ENCODE results near the gene MLYCD.

The MLYCD gene

GRCh38 chr16:83898463-83899271, at the start of gene MLYCD:
MLYCD (plus strand) TSS chr16:83899115; CDS start chr16:83899145, 30 bp downstream.
- DNase-seq: peak; percentile 78

DNA sequence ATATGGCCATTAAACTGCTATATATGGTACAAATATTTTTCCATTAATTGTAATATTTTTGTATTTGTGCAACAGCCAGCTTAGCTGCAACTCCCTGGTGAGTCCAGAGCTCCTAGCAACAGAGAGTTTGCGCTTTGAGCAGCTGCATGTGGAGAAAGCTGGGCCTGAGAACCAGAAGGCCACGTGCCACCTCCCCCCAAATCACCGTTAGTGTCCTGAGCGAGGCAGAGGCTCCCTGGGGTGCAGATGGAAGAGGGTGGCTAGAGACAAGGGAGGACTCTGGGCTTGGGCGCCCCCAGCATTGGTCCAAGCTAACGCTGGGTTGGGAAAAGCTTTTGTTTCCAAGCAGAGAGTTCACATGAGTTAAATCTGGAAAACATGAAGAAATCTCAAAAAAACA, 49.5 kb upstream of the MLYCD start:
- DNase-seq: no peak

- no peak for DNase-seq
Observed at GRCh38 chr16:83850947-83851346, 48.0 kb upstream of the MLYCD start.

DNA sequence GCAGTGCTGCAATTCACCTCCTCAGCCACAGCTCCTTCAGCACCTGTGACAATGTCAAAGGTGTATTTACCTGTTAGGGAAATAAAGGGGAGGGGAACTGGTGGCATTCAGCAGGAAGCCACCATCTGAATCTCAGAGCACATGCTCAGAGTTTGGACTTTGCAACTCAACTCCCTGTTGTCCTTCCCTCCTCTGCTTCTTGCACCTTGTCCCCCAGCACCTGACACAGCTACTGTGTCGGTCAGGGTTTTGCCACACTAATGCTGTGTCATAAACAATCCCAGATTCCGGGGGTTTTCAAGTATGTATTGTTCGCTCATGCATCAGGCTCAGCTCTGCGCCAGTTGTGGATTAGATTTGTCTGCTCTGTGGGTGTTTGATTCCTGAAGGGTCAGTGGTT, 47.4 kb upstream of the MLYCD start:
- no peak for DNase-seq

DNA sequence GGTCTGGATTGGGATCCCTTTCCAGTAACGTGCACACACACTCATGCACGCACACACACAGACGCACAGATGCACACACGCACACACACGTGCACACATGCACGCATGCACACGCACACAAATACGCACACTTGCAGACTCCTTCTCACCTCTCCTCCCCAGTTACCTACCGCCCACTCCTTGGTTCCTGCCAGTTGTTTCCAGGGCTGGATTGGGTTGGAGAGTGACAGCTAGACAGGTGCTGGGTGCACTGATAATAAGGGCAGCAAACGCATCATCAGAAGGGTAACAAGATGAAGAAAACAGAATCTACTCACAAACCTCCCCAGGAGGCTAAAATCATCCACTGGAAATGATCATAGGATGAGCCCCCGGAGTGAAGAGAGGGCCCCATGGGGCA, 46.1 kb upstream of the MLYCD start:
- no peak for DNase-seq

DNA sequence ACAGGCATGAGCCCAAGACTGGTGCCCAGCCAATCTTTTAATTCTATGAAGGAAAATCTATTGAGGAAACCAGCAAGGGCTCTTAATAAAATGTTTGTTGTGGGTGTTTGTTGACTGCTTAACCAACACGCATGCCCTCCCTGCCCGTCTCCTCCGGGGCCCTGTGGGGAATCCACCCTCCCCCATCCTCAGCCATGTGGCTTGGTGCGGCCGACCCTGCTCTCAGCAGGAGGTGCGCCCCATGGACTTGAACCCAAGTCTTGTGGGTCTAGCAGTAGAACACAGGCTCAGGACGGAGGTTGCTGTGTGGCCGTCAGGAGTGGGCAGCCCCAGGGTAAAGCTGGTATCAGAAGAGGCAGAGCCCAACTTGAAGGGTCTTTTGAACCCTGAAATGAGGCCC, 45.1 kb upstream of the MLYCD start:
- DNase-seq: no peak

DNA sequence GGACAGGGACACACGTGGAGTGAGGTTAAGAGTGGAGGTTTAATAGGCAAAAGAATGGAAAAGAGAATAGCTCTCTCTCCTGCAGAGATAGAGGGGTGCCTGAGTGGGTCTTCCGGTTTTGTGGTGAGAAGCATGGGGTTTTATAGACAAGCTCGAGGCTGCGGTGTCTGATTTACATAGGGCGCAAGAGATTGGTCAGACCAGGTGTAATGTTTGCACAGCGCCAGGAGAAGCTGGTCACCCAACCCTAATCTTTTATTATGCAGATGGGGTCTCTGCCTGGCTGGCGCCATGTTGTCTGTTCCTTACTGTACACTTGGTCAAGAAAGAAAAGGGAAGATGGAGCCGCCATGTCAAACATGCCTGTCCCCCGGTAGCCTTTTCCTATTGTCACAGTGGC, 44.5 kb upstream of the MLYCD start:
- DNase-seq: no peak

DNA sequence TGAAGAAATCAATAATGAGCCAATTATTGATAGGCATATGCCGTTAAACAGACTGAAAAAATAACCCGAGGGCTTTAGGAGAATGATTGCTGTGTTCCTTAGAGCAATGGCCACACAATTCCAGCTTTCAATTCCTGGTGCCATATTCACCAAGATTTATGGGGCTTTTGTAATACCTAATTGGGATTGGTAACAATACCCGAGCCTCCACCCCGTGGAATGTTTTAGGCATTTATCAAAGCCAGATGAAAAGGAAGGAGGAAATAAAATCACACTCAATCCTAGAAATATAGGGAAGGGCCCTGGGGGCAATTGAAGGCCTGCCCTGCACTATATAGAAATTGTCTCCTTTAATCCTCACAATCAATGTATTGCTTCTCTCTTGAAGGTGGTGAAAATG, 42.1 kb upstream of the MLYCD start:
- no peak for DNase-seq

DNA sequence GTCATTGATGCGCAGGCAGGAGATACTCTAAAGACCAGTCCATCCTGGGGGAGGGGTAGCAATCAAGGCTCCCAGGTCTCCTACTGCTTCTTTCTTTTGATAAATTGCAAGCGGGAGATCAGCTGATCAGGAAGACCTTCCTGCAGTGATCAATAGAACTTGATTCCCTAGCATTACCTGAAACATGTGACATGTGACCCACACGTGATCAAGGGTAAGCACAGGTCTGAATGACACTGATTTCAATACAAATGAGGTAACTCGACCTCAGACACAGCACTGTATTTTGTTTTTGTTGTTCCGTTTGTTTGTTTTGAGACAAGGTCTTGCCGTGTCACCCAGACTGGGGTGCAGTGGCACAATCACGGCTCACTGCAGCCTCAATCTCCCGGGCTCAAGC, 39.6 kb upstream of the MLYCD start:
- no peak for DNase-seq

- no peak for DNase-seq
Observed at GRCh38 chr16:83862661-83863060, 36.3 kb upstream of the MLYCD start.

DNA sequence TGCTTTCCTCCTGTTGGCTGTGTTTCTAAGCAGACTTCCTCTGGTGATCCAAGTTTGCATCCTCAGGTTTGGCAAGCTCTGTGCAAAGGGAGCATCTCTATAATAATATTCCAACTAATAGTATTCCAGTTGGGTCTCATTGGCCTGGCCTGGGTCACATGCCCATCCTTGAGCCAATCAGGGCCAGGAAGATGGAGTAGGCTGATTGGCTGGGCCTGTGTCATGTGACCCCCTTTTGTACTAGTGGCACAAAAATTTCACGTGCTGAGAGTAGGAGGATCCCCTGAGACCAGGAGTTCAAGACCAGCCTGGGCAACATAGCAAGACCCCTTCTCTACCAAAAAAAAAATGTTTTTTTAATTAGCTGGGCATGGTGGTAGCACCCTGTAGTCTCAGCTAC, 35.2 kb upstream of the MLYCD start:
- no peak for DNase-seq

- no peak for DNase-seq
Observed at GRCh38 chr16:83870830-83871229, 28.1 kb upstream of the MLYCD start.

- DNase-seq: no peak
Observed at GRCh38 chr16:83878838-83879237, 20.1 kb upstream of the MLYCD start.

DNA sequence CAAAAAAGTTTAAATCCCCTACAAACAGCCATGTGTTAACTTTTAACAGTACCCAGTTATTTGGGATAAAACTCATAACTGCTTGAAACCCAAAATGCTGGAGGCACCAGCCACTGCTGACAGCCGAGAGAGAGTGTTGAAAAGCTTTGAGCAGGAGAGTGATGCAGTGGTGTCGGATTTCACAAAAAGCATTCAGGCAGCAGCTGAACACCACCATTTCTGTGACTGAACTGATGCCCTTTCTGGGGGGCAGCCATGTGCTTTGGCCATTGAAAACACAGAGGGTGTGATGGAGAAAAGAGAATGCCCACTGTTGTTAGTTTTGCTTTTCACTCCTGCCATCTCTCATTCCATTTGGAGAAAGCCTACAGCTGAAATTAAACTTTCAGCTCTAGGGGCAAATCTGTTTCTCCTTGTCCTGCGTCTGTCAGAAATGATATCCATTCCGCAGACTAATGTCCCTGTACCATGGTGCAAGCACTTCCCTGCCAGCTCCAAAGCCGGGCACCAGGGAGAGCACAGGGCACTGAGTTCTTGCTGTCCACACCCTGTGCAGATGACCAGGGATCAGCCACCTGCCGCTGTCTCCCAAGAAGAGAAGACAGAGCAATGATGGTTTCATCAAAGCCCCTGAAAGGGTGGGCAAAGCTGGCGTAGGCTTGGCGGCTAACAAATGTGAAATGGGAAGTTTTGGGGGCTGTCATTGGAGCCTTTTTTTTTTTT, 16.6 kb upstream of the MLYCD start:
- no peak for DNase-seq

GRCh38 chr16:83886199-83886971, 12.5 kb upstream of the MLYCD start:
- DNase-seq: no peak

DNA sequence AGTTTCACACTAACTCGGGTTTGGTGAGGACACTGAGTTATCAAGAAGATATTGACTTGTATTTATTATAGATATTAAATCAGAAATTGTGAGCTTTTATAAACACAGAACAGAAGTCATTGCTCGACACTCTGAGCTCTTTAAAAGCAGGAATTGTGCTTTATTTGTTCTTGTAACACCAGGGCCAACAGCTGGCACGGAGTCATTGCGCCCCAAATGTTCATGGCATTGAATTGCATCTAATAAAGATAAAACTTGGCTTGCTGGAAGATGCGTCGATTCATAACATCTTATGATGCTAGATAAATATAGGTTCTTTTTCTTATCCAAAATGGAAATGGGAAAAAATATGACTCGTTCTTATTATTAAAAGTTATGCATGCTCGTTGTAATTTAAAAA, 11.8 kb upstream of the MLYCD start:
- DNase-seq: no peak

DNA sequence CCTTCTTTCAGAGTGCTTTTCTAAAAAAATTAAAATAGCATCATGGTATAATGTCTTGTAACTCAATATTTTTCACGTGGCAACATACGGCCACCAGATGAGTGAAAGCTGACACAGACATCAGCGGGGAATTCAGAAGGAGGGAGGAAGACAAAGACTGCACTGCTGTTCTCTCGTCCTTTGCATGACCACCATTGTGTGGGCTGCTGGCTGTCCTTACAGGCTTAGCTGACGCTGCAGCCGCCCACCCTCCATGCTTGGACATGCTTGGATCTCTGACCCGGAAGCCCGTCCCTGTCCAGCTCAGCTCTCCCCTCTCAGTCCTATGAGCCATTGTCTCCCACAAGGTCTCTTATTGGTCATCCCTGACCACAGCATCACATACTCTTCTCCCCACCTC, 11.4 kb upstream of the MLYCD start:
- DNase-seq: no peak

DNA sequence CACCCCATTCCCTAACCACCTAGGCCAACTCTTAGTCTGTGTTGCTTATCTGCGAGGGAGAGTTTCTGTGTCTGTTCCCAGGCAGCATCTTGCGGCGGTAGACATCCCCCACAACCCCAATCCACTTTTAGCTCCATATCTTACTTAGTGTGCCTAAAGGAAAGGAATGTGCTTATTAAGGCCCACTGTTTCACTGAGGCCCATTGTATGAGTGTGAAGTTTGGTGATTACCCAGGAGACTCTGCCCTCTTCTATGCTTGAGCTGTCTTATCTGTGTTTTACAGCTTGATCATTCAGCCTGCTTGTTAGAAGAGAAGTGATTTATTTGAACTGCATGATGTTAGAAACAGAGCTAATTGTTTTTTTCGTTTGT, 10.3 kb upstream of the MLYCD start:
- DNase-seq: no peak

DNA sequence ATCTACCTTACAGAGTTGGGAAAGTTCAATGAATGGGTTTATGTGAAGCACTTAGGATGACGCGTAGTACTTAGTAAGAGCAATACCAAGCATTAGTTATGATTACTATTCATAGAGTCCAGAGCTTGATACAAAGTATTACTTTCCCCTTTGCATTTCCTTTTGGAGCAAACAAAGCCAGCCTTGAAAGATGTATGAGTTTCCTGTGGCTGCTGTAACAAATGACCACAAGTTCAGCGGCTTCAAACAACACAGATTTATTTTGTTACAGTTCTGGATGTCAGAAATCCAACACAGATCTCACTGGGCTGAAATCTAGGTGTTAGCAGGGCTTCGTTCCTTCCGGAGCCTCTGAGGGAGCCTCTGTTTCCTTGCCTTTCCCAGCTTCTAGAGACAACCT, 8.6 kb upstream of the MLYCD start:
- DNase-seq: no peak

- no peak for DNase-seq
Observed at GRCh38 chr16:83891742-83892141, 7.2 kb upstream of the MLYCD start.

GRCh38 chr16:83895243-83895642, 3.7 kb upstream of the MLYCD start:
- DNase-seq: no peak

- DNase-seq: no peak
Observed at GRCh38 chr16:83895942-83896341, 3.0 kb upstream of the MLYCD start.

- DNase-seq: peak; percentile 84
Observed at GRCh38 chr16:83899272-83899897, 470 bp downstream of the MLYCD start.

Measured in retina (tissue), 1 donor.